Neural progenitor cell (in vitro differentiated cells): ENCODE results near the gene GDF9.

Experiments
- EZH2 ChIP-seq: fragments of 200-600 bp; sonication (generic); IDR thresholded peaks from 2 replicates; pipeline ENCODE4 v1.6.1; 2017; ENCODE audit warnings: antibody characterized with exemption, mild to moderate bottlenecking, moderate library complexity
- EZH2phosphoT487 ChIP-seq: fragments of 200-600 bp; sonication (generic); IDR thresholded peaks from 2 replicates; pipeline ENCODE4 v1.6.1; 2017; ENCODE audit warnings: antibody characterized with exemption
- TF ChIP-seq, protein P1 (sequence below): fragments of 200-600 bp; sonication (generic); IDR thresholded peaks from 2 replicates; pipeline ENCODE4 v1.5.1; 2017; ENCODE audit warnings: antibody characterized with exemption, mild to moderate bottlenecking

DNA sequence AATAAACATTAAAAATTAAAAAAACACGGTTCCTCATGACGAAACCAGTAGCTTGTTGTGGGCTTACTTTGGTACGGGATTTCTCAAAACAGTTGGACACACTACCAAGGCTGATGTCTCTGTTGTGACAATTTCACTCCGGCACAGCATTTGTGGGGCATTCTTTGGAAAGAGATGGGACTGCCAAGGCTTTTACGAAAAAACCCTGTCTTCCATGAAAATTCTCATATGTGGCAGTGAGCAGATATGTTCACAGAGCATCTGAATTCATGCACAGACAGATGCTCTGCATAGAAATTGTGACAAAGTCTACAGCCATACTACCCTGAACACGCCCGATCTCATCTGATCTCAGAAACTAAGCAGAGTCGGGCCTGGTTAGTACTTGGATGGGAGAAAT, 18.0 kb downstream of the GDF9 start:
- TF ChIP-seq, protein P1, sequence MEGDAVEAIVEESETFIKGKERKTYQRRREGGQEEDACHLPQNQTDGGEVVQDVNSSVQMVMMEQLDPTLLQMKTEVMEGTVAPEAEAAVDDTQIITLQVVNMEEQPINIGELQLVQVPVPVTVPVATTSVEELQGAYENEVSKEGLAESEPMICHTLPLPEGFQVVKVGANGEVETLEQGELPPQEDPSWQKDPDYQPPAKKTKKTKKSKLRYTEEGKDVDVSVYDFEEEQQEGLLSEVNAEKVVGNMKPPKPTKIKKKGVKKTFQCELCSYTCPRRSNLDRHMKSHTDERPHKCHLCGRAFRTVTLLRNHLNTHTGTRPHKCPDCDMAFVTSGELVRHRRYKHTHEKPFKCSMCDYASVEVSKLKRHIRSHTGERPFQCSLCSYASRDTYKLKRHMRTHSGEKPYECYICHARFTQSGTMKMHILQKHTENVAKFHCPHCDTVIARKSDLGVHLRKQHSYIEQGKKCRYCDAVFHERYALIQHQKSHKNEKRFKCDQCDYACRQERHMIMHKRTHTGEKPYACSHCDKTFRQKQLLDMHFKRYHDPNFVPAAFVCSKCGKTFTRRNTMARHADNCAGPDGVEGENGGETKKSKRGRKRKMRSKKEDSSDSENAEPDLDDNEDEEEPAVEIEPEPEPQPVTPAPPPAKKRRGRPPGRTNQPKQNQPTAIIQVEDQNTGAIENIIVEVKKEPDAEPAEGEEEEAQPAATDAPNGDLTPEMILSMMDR, result no peak
- TF ChIP-seq EZH2phosphoT487, result no peak
- no peak for TF ChIP-seq EZH2
